HepG2 (cell line): ENCODE measurements around the gene CCK.

Source experiments
- CHD4 ChIP-seq: fragments of 200-600 bp; sonication (generic); IDR thresholded peaks from 2 replicates; pipeline ENCODE4 v1.7.0; 2017; ENCODE audit warnings: mild to moderate bottlenecking, low read length, borderline replicate concordance
- ETV6 ChIP-seq: sonication (generic); formaldehyde crosslinking; conservative IDR thresholded peaks from 2 replicates; pipeline ENCODE4 v1.4.0; 2020; ENCODE audit warnings: missing genetic modification reagents
- GABPA ChIP-seq, 2 experiments: IDR thresholded peaks; 2 replicates each; pipeline ENCODE4 v1.6.1; 2011 to 2016; ENCODE audit warnings: low read depth in 2 of 2, low read length in 1 of 2, missing biosample characterization in 1 of 2, missing genetic modification characterization in 1 of 2
- NCOA2 ChIP-seq: sonication (generic); formaldehyde crosslinking; IDR thresholded peaks from 2 replicates; pipeline ENCODE4 v1.8.0; 2022; ENCODE audit warnings: inconsistent platforms
- ZNF224 ChIP-seq: sonication (generic); formaldehyde crosslinking; IDR thresholded peaks from 2 replicates; pipeline ENCODE4 v1.5.0; 2020; ENCODE audit warnings: mild to moderate bottlenecking, missing genetic modification reagents
- TF ChIP-seq, protein P1 (sequence below): sonication (generic); formaldehyde crosslinking; IDR thresholded peaks from 2 replicates; pipeline ENCODE4 v1.5.0; 2020; ENCODE audit warnings: mild to moderate bottlenecking, missing genetic modification reagents, moderate library complexity
- TF ChIP-seq, protein P2 (sequence below): sonication (generic); formaldehyde crosslinking; IDR thresholded peaks from 2 replicates; pipeline ENCODE4 v1.5.0; 2020; ENCODE audit warnings: missing genetic modification reagents
- TF ChIP-seq, protein P3 (sequence below): sonication (generic); formaldehyde crosslinking; conservative IDR thresholded peaks from 2 replicates; pipeline ENCODE4 v1.8.1; 2023; ENCODE audit warnings: missing genetic modification reagents
- TF ChIP-seq, protein P4 (sequence below), 2 experiments: fragments of 450-650 bp in 1 of 2; sonication (generic) in 1 of 2; formaldehyde crosslinking in 1 of 2; IDR thresholded peaks; 2 replicates each; pipeline versions ENCODE4 v1.6.1 to v1.8.0; 2016 to 2022; ENCODE audit warnings: antibody characterized with exemption in 1 of 2, mild to moderate bottlenecking in 1 of 2, missing genetic modification reagents in 1 of 2

DNA sequence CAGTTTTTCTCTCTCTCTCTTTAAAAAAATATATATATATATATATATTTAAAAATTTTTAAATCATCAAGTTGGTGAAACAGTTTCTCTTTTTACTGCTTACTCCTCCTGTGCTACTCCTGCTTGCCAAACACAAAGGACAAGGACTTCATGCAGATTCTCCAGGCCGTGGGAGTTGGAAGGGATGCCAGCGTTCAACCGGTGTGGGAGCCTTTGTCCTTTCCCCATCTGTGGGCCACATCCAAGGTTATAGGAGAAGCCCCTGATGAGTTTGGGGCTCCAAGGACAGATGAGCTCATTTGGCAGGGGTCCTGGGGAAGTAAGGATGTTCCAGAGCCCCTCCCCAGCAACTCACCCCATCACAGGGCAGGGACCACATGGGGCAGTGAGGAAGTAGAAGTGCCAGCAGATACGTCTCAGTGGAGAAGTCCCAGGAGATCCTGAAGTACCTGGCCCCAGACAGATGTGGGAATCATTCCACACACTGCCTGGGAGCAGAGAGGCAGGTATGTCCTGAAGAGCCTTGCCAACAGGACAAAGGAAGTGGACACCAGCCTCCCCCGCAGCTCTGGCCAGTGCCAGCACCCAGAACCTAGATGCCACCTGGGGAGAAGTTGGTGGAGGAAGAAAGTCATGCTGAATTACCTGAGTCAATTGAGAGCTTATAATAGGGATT lies 36.6 kb downstream of the CCK start:
- TF ChIP-seq, protein P1, sequence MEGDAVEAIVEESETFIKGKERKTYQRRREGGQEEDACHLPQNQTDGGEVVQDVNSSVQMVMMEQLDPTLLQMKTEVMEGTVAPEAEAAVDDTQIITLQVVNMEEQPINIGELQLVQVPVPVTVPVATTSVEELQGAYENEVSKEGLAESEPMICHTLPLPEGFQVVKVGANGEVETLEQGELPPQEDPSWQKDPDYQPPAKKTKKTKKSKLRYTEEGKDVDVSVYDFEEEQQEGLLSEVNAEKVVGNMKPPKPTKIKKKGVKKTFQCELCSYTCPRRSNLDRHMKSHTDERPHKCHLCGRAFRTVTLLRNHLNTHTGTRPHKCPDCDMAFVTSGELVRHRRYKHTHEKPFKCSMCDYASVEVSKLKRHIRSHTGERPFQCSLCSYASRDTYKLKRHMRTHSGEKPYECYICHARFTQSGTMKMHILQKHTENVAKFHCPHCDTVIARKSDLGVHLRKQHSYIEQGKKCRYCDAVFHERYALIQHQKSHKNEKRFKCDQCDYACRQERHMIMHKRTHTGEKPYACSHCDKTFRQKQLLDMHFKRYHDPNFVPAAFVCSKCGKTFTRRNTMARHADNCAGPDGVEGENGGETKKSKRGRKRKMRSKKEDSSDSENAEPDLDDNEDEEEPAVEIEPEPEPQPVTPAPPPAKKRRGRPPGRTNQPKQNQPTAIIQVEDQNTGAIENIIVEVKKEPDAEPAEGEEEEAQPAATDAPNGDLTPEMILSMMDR = no peak
- TF ChIP-seq ETV6 (CRISPR knock-in tag) (no peak), ZNF224 (CRISPR knock-in tag) (no peak), GABPA (IDR thresholded peaks at IDR 0.05; ENCODE audit: low read depth, low read length) (no peak), GABPA (CRISPR knock-in tag; IDR thresholded peaks at IDR 0.05; ENCODE audit: low read depth) (no peak), CHD4 (no peak), NCOA2 (CRISPR knock-in tag) (no peak)
- TF ChIP-seq, protein P2, sequence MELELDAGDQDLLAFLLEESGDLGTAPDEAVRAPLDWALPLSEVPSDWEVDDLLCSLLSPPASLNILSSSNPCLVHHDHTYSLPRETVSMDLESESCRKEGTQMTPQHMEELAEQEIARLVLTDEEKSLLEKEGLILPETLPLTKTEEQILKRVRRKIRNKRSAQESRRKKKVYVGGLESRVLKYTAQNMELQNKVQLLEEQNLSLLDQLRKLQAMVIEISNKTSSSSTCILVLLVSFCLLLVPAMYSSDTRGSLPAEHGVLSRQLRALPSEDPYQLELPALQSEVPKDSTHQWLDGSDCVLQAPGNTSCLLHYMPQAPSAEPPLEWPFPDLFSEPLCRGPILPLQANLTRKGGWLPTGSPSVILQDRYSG (CRISPR knock-in tag) = no peak
- TF ChIP-seq, protein P3, sequence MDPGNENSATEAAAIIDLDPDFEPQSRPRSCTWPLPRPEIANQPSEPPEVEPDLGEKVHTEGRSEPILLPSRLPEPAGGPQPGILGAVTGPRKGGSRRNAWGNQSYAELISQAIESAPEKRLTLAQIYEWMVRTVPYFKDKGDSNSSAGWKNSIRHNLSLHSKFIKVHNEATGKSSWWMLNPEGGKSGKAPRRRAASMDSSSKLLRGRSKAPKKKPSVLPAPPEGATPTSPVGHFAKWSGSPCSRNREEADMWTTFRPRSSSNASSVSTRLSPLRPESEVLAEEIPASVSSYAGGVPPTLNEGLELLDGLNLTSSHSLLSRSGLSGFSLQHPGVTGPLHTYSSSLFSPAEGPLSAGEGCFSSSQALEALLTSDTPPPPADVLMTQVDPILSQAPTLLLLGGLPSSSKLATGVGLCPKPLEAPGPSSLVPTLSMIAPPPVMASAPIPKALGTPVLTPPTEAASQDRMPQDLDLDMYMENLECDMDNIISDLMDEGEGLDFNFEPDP (CRISPR knock-in tag) = no peak
- TF ChIP-seq, protein P4, sequence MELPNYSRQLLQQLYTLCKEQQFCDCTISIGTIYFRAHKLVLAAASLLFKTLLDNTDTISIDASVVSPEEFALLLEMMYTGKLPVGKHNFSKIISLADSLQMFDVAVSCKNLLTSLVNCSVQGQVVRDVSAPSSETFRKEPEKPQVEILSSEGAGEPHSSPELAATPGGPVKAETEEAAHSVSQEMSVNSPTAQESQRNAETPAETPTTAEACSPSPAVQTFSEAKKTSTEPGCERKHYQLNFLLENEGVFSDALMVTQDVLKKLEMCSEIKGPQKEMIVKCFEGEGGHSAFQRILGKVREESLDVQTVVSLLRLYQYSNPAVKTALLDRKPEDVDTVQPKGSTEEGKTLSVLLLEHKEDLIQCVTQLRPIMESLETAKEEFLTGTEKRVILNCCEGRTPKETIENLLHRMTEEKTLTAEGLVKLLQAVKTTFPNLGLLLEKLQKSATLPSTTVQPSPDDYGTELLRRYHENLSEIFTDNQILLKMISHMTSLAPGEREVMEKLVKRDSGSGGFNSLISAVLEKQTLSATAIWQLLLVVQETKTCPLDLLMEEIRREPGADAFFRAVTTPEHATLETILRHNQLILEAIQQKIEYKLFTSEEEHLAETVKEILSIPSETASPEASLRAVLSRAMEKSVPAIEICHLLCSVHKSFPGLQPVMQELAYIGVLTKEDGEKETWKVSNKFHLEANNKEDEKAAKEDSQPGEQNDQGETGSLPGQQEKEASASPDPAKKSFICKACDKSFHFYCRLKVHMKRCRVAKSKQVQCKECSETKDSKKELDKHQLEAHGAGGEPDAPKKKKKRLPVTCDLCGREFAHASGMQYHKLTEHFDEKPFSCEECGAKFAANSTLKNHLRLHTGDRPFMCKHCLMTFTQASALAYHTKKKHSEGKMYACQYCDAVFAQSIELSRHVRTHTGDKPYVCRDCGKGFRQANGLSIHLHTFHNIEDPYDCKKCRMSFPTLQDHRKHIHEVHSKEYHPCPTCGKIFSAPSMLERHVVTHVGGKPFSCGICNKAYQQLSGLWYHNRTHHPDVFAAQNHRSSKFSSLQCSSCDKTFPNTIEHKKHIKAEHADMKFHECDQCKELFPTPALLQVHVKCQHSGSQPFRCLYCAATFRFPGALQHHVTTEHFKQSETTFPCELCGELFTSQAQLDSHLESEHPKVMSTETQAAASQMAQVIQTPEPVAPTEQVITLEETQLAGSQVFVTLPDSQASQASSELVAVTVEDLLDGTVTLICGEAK (IDR thresholded peaks at IDR 0.05) = no peak
- TF ChIP-seq, protein P4 (CRISPR knock-in tag; IDR thresholded peaks at IDR 0.05) = no peak
